ENCODE data around the gene NXPE2.

Gene NXPE2

DNA sequence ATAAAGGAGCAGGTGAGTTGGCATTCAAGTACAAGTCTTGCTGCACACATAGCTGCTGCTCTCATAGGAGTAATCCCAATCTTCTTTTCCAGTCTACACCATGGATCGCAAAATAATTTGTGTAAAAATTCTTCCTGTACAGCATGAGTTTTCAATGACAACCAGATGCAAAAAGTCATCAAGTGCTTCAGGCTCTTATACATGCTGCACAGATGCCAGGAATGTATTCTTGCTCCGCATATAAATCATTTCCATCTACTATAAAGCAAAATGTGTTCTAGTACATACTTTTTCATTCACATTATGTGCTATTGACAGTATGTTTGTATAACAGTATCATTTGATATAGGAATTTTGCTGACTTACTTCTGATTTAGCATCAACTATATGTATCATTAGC lies 35.4 kb downstream of the NXPE2 start:
- Histone ChIP-seq H3K9ac (ENCODE audit: low read length) (no peak overlapping the region), H3K9me3 (ENCODE audit: insufficient read depth, low read length) (no peaks in the 10 kb centered on the region; the same call in 1 of the 2 replicates)
- TF ChIP-seq, protein P1, sequence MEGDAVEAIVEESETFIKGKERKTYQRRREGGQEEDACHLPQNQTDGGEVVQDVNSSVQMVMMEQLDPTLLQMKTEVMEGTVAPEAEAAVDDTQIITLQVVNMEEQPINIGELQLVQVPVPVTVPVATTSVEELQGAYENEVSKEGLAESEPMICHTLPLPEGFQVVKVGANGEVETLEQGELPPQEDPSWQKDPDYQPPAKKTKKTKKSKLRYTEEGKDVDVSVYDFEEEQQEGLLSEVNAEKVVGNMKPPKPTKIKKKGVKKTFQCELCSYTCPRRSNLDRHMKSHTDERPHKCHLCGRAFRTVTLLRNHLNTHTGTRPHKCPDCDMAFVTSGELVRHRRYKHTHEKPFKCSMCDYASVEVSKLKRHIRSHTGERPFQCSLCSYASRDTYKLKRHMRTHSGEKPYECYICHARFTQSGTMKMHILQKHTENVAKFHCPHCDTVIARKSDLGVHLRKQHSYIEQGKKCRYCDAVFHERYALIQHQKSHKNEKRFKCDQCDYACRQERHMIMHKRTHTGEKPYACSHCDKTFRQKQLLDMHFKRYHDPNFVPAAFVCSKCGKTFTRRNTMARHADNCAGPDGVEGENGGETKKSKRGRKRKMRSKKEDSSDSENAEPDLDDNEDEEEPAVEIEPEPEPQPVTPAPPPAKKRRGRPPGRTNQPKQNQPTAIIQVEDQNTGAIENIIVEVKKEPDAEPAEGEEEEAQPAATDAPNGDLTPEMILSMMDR (IDR thresholded peaks at IDR 0.05; ENCODE audit: insufficient read depth, low read length, poor library complexity, severe bottlenecking), result no peak
- TF ChIP-seq EZH2phosphoT487 (conservative IDR thresholded peaks at IDR 0.05; ENCODE audit: low read length), result no peak

DNA sequence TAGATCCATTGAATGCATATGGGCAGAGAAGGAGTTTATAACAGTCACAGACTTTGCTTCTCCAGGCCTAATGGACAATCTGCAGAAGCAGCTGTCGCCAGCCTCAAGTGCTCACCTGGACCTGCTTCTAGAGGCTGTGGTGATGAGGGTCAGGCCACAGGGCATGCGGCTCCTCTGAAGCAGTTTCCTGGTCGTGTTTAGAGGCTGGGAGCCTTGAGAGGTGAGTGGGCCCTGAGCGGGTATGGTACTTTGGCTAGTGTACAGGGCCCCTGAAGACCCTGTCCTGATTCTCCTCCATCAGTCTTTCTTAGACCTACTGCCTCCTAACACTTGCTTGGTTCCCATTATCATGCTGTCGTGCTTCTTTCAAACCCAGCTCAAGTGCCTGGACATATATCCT lies 41.2 kb downstream of the NXPE2 start:
- Histone ChIP-seq H3K36me3 (ENCODE audit: low read length) (no peaks in the 10 kb centered on the region), H3K27ac (ENCODE audit: low read depth, low read length) (no peak overlapping the region), H3F3A (ENCODE audit: insufficient read depth) (no peaks in the 10 kb centered on the region), H3K4me3 (ENCODE audit: insufficient read depth, low read length, poor library complexity, severe bottlenecking) (no peak overlapping the region), H3K9me3 (ENCODE audit: insufficient read depth, low read length) (no peaks in the 10 kb centered on the region), H3K9me2 (replicated peaks; ENCODE audit: insufficient read depth, low read length) (no peaks in the 10 kb centered on the region), H3K79me2 (ENCODE audit: insufficient read depth, low read length) (no peaks in the 10 kb centered on the region), H3K27me3 (ENCODE audit: low read length) (no peaks in the 10 kb centered on the region), H3K4me2 (ENCODE audit: low read depth, low read length, poor library complexity, severe bottlenecking) (no peak overlapping the region), H2AFZ (ENCODE audit: low read depth, low read length, severe bottlenecking) (no peak overlapping the region), H4K20me1 (ENCODE audit: low read depth, low read length) (no peaks in the 10 kb centered on the region), H3K9ac (ENCODE audit: low read length) (no peak overlapping the region)
- TF ChIP-seq EZH2phosphoT487 (conservative IDR thresholded peaks at IDR 0.05; ENCODE audit: low read length), result no peak
- TF ChIP-seq, protein P1 (IDR thresholded peaks at IDR 0.05; ENCODE audit: insufficient read depth, low read length, poor library complexity, severe bottlenecking), result no peak

More for the DNA sequence above, 35.4 kb downstream of the NXPE2 start:
- Histone ChIP-seq H3K79me2 (ENCODE audit: insufficient read depth, low read length) (no peaks in the 10 kb centered on the region), H3K27ac (ENCODE audit: low read depth, low read length) (no peak overlapping the region), H3K27me3 (ENCODE audit: low read length) (no peaks in the 10 kb centered on the region), H4K20me1 (ENCODE audit: low read depth, low read length) (no peaks in the 10 kb centered on the region), H3K4me3 (ENCODE audit: insufficient read depth, low read length, poor library complexity, severe bottlenecking) (no peak overlapping the region), H3K4me2 (ENCODE audit: low read depth, low read length, poor library complexity, severe bottlenecking) (no peak overlapping the region), H2AFZ (ENCODE audit: low read depth, low read length, severe bottlenecking) (no peak overlapping the region), H3F3A (ENCODE audit: insufficient read depth) (no peaks in the 10 kb centered on the region), H3K9me2 (replicated peaks; ENCODE audit: insufficient read depth, low read length) (no peaks in the 10 kb centered on the region), H3K36me3 (ENCODE audit: low read length) (no peaks in the 10 kb centered on the region)

DNA sequence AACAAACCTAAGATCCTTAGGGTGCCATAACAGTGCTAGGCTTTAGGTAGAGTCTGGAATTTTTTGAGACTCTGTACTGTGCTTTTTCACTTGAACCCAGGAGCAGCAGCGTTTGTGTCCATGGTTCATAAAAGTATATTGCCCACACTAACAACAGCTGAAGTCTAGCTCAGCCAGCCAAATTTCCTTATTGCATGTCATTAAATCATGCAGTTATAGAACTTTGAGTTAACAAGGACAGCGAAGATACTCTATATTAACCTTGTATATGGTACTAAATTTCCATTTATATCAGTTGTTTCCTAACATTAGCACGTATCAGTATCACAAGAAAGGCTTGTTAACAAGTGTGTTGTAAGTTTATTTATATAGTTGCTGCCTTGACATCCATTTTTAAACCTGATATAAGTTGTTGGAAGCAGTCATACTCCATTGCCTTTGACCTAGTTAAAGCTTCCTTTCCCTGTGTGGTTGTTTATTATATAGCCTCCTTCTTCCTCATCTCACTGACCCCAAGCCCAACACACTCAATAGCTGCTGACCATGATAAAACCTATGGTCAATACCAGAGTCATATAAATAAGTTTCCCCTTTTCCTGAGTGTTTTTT lies 46.7 kb downstream of the NXPE2 start:
- H3K9ac ChIP-seq (ENCODE audit: low read length), result no peak overlapping the region
- no peak overlapping the region for H3K4me3 ChIP-seq (ENCODE audit: insufficient read depth, low read length, poor library complexity, severe bottlenecking)
- H3K4me2 ChIP-seq (ENCODE audit: low read depth, low read length, poor library complexity, severe bottlenecking), result no peak overlapping the region
- H3K9me2 ChIP-seq (replicated peaks; ENCODE audit: insufficient read depth, low read length), result no peaks in the 10 kb centered on the region
- TF ChIP-seq, protein P1 (IDR thresholded peaks at IDR 0.05; ENCODE audit: insufficient read depth, low read length, poor library complexity, severe bottlenecking), result no peak
- no peak for TF ChIP-seq EZH2phosphoT487 (conservative IDR thresholded peaks at IDR 0.05; ENCODE audit: low read length)
- H3K36me3 ChIP-seq (ENCODE audit: low read length), result no peaks in the 10 kb centered on the region
- no peak overlapping the region for H3K27ac ChIP-seq (ENCODE audit: low read depth, low read length)
- H3K9me3 ChIP-seq (ENCODE audit: insufficient read depth, low read length), result no peaks in the 10 kb centered on the region
- no peaks in the 10 kb centered on the region for H4K20me1 ChIP-seq (ENCODE audit: low read depth, low read length)
- H2AFZ ChIP-seq (ENCODE audit: low read depth, low read length, severe bottlenecking), result no peak overlapping the region
- no peaks in the 10 kb centered on the region for H3F3A ChIP-seq (ENCODE audit: insufficient read depth)
- H3K27me3 ChIP-seq (ENCODE audit: low read length), result no peaks in the 10 kb centered on the region
- H3K79me2 ChIP-seq (ENCODE audit: insufficient read depth, low read length), result no peaks in the 10 kb centered on the region
